HCT116 (cell line): ENCODE results near the gene HOXB3. TPM values are rescaled to one million over a fixed set of nuclear protein-coding genes. Genes with fewer than 3 reads are reported as not detected.

Experiments
- ATAC-seq: fragments of 200-7000 bp; cut with Tn5 transposase; 2 replicates; pipeline ENCODE4 v1.9.1; 2020; ENCODE audit warnings: mild to moderate bottlenecking, moderate library complexity
- Bru-seq: library from RNA; stranded (reverse); fragments of 400-500 nt; gene quantifications from one replicate; lab custom pipeline; 2021; lab: Mats Ljungman, UMichigan
- BruChase-seq, 2 experiments: library from RNA; stranded (reverse); fragments of 400-500 nt; gene quantifications; one replicate each; lab custom pipeline; 2021; lab: Mats Ljungman, UMichigan
- BruUV-seq: library from RNA; stranded (reverse); fragments of 400-500 nt; replicated peaks from 2 replicates; lab custom pipeline; 2021; lab: Mats Ljungman, UMichigan
- CTCF ChIA-PET: fragments of 300-600 bp; sonication (Branson Sonifier 250); formaldehyde crosslinking; loops from one replicate; lab custom pipeline; 2021; ENCODE audit warnings: antibody characterized with exemption; lab: Charles Lee
- POLR2A ChIA-PET: fragments of 300-600, 350-600 bp; sonication (Branson Sonifier 250); formaldehyde crosslinking; loops from one replicate; lab custom pipeline; 2021; ENCODE audit warnings: antibody characterized with exemption; lab: Charles Lee
- RAD21 ChIA-PET, 2 experiments: fragments of 300-600 bp; sonication (Branson Sonifier 250); formaldehyde crosslinking; loops; one replicate each; lab custom pipeline; 2023; ENCODE audit warnings: low total read pairs in 2 of 2; ENCODE audit not compliant: uncharacterized antibody in 2 of 2, unreplicated experiment in 2 of 2, low non-redundant PET in 1 of 2; lab: Charles Lee
- DNase-seq: peaks from one replicate; pipeline ENCODE4 v3.0.0-alpha.2; 2010; ENCODE audit warnings: low read depth, low spot score
- H2AFZ ChIP-seq: fragments of 200-600 bp; shearing (Covaris generic), sonication (generic); 2 replicates; pipeline ENCODE4 v1.6.1; 2017; ENCODE audit warnings: low read depth, mixed run types, mixed read lengths, antibody characterized with exemption, low read length; ENCODE audit not compliant: poor library complexity, severe bottlenecking
- H3K27ac ChIP-seq: 2 replicates; pipeline ENCODE4 v1.5.1; 2012; ENCODE audit warnings: low read depth, low read length
- H3K27me3 ChIP-seq: fragments of 200-600 bp; sonication (generic); 2 replicates; pipeline ENCODE4 v1.6.1; 2016; ENCODE audit warnings: mixed run types, low read length, mixed read lengths; ENCODE audit not compliant: insufficient read depth
- H3K36me3 ChIP-seq, 2 experiments: fragments of 200-500 bp in 1 of 2; fragments of 200-600 bp in 1 of 2; sonication (Bioruptor generic) in 1 of 2; sonication (generic) in 1 of 2; 2 replicates each; pipeline versions ENCODE4 v1.5.1 to v1.6.1; 2014 to 2016; ENCODE audit warnings: low read length in 2 of 2, inconsistent platforms in 1 of 2, mixed read lengths in 1 of 2, mixed run types in 1 of 2; ENCODE audit not compliant: insufficient read depth in 2 of 2, control insufficient read depth in 1 of 2
- H3K4me1 ChIP-seq, 2 experiments: fragments of 200-600 bp in 1 of 2; sonication (generic) in 1 of 2; 2 replicates each; pipeline versions ENCODE4 v1.5.1 to v1.6.1; 2012 to 2017; ENCODE audit warnings: low read length in 2 of 2, inconsistent platforms in 1 of 2, mild to moderate bottlenecking in 1 of 2, mixed read lengths in 1 of 2, mixed run types in 1 of 2, moderate library complexity in 1 of 2; ENCODE audit not compliant: insufficient read depth in 2 of 2, control insufficient read depth in 1 of 2
- H3K4me2 ChIP-seq: fragments of 200-600 bp; sonication (generic); 2 replicates; pipeline ENCODE4 v1.6.1; 2017; ENCODE audit warnings: mixed run types, low read length, mixed read lengths
- H3K4me3 ChIP-seq, 2 experiments: fragments of 200-600 bp in 1 of 2; sonication (generic) in 1 of 2; replicated peaks in 1 of 2; 2 replicates each; pipeline ENCODE4 v1.5.1; 2011 to 2016; ENCODE audit warnings: low read length in 2 of 2, control low read depth in 1 of 2, low read depth in 1 of 2, mild to moderate bottlenecking in 1 of 2, mixed read lengths in 1 of 2, mixed run types in 1 of 2
- H3K79me2 ChIP-seq: fragments of 200-600 bp; sonication (generic); 2 replicates; pipeline ENCODE4 v1.6.1; 2017; ENCODE audit warnings: mild to moderate bottlenecking, mixed run types, low read length, moderate library complexity, mixed read lengths; ENCODE audit not compliant: insufficient read depth
- H3K9ac ChIP-seq: fragments of 200-600 bp; sonication (generic); 2 replicates; pipeline ENCODE4 v1.6.1; 2016; ENCODE audit warnings: low read length, mixed read lengths
- H3K9me2 ChIP-seq: fragments of 200-600 bp; sonication (generic), shearing (Covaris generic); 2 replicates; pipeline ENCODE4 v1.6.1; 2017; ENCODE audit warnings: mixed run types, mild to moderate bottlenecking, moderate library complexity; ENCODE audit not compliant: insufficient read depth
- H3K9me3 ChIP-seq, 2 experiments: fragments of 200-500 bp in 1 of 2; fragments of 200-600 bp in 1 of 2; sonication (Bioruptor generic) in 1 of 2; sonication (generic) in 1 of 2; 2 replicates each; pipeline ENCODE4 v1.6.1; 2014 to 2017; ENCODE audit warnings: low read length in 2 of 2, mixed read lengths in 2 of 2, inconsistent platforms in 1 of 2, low read depth in 1 of 2, mild to moderate bottlenecking in 1 of 2, mixed run types in 1 of 2, moderate library complexity in 1 of 2; ENCODE audit not compliant: control insufficient read depth in 1 of 2, insufficient read depth in 1 of 2
- H4K20me1 ChIP-seq: fragments of 200-600 bp; sonication (generic), shearing (Covaris generic); 2 replicates; pipeline ENCODE4 v1.6.1; 2017; ENCODE audit warnings: mixed run types, mild to moderate bottlenecking, moderate library complexity; ENCODE audit not compliant: insufficient read depth
- CBX3 ChIP-seq: IDR thresholded peaks from 2 replicates; pipeline ENCODE4 v1.6.1; 2012; ENCODE audit warnings: low read depth
- ELF1 ChIP-seq: IDR thresholded peaks from 2 replicates; pipeline ENCODE4 v1.6.1; 2012; ENCODE audit warnings: low read depth, borderline replicate concordance
- FOSL1 ChIP-seq: IDR thresholded peaks from 2 replicates; pipeline ENCODE4 v1.6.1; 2012; ENCODE audit warnings: low read depth
- POLR2A ChIP-seq: IDR thresholded peaks from 2 replicates; pipeline ENCODE4 v1.7.0; 2011; ENCODE audit warnings: borderline replicate concordance; ENCODE audit not compliant: insufficient read depth, insufficient read length; ENCODE audit errors: extremely low read depth
- POLR2AphosphoS5 ChIP-seq: IDR thresholded peaks from 2 replicates; pipeline ENCODE4 v1.6.1; 2011; ENCODE audit warnings: mild to moderate bottlenecking, low read depth, low read length, moderate library complexity
- SP1 ChIP-seq: IDR thresholded peaks from 2 replicates; pipeline ENCODE4 v1.6.1; 2012; ENCODE audit warnings: low read depth
- SRF ChIP-seq: IDR thresholded peaks from 2 replicates; pipeline ENCODE4 v1.6.1; 2012; ENCODE audit warnings: low read depth
- TCF7L2 ChIP-seq: IDR thresholded peaks from 2 replicates; pipeline ENCODE4 v1.7.0; 2011; ENCODE audit warnings: borderline replicate concordance, inconsistent platforms; ENCODE audit not compliant: insufficient read depth, insufficient read length; ENCODE audit errors: extremely low read depth
- ZFX ChIP-seq: fragments of 450-650 bp; IDR thresholded peaks from 2 replicates; pipeline ENCODE4 v1.6.1; 2017
- intact Hi-C: fragments of 100-400 bp; cut with micrococcal nuclease; formaldehyde crosslinking; loops from 2 replicates; pipeline ENCODE4 v1.10.0; 2022
- long read RNA-seq: library from polyadenylated mRNA; unstranded; transcript quantifications from one replicate; pipeline ENCODE4 v2.0.0, GENCODE V29; 2021; ENCODE audit not compliant: unreplicated experiment
- polyA plus RNA-seq: library from polyadenylated mRNA; unstranded; fragments of >200 nt; gene quantifications from 2 replicates; pipeline ENCODE4 v1.2.1, GENCODE V29; 2012; ENCODE audit warnings: missing spikeins
- total RNA-seq: library from RNA; stranded (reverse); gene quantifications from one replicate; pipeline ENCODE4 v1.2.1, GENCODE V29; 2021; ENCODE audit not compliant: unreplicated experiment
- TF ChIP-seq, protein P1 (sequence below): IDR thresholded peaks from 2 replicates; pipeline ENCODE4 v1.6.1; 2012
- TF ChIP-seq, protein P2 (sequence below): IDR thresholded peaks from 2 replicates; pipeline ENCODE4 v1.6.1; 2011; ENCODE audit warnings: mild to moderate bottlenecking, low read length, moderate library complexity; ENCODE audit not compliant: insufficient replicate concordance; ENCODE audit errors: extremely low read depth
- TF ChIP-seq, protein P3 (sequence below), 3 experiments: fragments of 200-600 bp in 1 of 3; sonication (generic) in 1 of 3; IDR thresholded peaks in 2 of 3; conservative IDR thresholded peaks in 1 of 3; 2 replicates each; pipeline ENCODE4 v1.5.1; 2012 to 2017; ENCODE audit warnings: low read depth in 2 of 3, low read length in 2 of 3, antibody characterized with exemption in 1 of 3, borderline replicate concordance in 1 of 3, control low read depth in 1 of 3, mild to moderate bottlenecking in 1 of 3, mixed read lengths in 1 of 3, mixed run types in 1 of 3, moderate library complexity in 1 of 3; ENCODE audit not compliant: insufficient read depth in 1 of 3

Gene HOXB3
- total RNA-seq (19.8 TPM), Bru-seq, nascent RNA (percentile 84 among the genes with signal in this experiment), BruChase-seq, experiment 1, labeled RNA remaining after a 6-hour chase (percentile 60 among the genes with signal in this experiment), BruChase-seq, experiment 2, labeled RNA remaining after a 2-hour chase (percentile 77 among the genes with signal in this experiment)
- polyA plus RNA-seq: 4.7 and 6.0 TPM in 2 replicates
- long read RNA-seq, partial matches to known transcripts: 1 of 15 reads
- long read RNA-seq, other reads (novel, unspliced or antisense): 14 of 15 reads

DNA sequence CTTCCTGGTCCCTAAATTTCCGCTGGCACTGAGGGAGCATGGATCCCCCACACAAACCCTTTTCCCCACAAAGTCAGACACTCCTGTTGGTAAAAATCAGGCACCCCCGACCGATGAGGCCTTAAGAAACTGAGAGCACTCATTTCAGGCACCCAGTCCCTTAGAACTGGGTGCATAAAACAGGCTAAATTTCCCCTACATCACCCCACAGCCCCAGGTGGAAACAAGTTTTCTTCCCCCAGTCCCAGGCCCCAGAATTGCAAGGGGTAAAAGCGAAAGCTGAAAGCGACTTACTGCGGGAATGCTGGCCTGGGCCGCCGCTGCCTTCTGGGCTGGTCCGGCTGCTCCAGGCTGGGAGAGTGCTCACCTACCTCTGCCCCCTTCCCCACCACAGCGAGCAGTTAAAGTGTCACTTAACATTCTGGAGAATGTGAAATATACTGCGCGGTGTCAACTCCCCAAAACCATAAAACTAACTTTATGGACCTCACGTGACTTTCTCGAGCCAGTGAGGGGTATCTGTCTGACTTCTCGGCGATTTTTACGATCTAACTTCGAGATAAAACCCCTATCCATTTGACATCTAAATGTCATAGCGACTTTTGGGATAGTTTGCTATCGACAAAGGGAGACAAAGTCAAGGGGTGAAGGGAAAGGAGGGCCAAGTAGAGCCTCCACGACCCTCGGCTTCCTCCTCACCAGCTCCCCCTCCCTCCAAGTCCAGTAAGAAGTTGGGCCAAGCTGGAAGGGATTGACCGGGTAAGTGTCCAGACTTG lies at the start of gene HOXB3:
Gene HOXB3 (minus strand): TSS at position 411 of the 776 bp plus-strand sequence. CDS start 37,767 bp downstream, outside the sequence.
- TF ChIP-seq SRF: no peak
- 0 out of 2 replicates have a peak, but pooled peaks have one; percentile 3 for TF ChIP-seq POLR2AphosphoS5
- ATAC-seq (no peak), DNase-seq (no peak)
- peaks cover 3 to 12% of the 10 kb centered on the region in 2 experiments; a peak in 3 of 4 replicates for H3K36me3 ChIP-seq
- no peak within 1 kb of the TSS for H2AFZ ChIP-seq
- H3K79me2 ChIP-seq: peaks cover 56% of the 10 kb centered on the region
- H3K9me2 ChIP-seq: no peaks in the 10 kb centered on the region
- H3K27ac ChIP-seq: 0 out of 2 replicates have a peak within 1 kb of the TSS, but pooled peaks have one; percentile 91
- ChIA-PET RAD21 (interaction anchor here (0.9 to 1.0 kb wide), 2 partner anchors 28 to 331 kb away, joined by 3 to 4 read pairs; no protein-coding TSS in a partner anchor), CTCF (interaction anchor here (0.6 to 1.6 kb wide), 2 partner anchors 98 to 328 kb away, joined by 3 to 4 read pairs; no protein-coding TSS in a partner anchor), POLR2A (interaction anchor here (0.7 to 0.8 kb wide), 3 partner anchors 20 to 489 kb away, joined by 3 to 4 read pairs (median 3); partner anchors contain the start of gene CBX1)
- no peak within 1 kb of the TSS for H3K4me2 ChIP-seq
- H3K4me3 ChIP-seq: no peak within 1 kb of the TSS
- no peaks in the 10 kb centered on the region for H4K20me1 ChIP-seq
- BruUV-seq: no TSS peak
- intact Hi-C loops: no loop called here
- H3K9me3 ChIP-seq: no peaks in the 10 kb centered on the region
- no peaks in the 10 kb centered on the region for H3K27me3 ChIP-seq
- H3K4me1 ChIP-seq: peaks cover 11 to 44% of the 10 kb centered on the region in 2 experiments; a peak in 3 of 4 replicates
- no peak within 1 kb of the TSS for H3K9ac ChIP-seq

DNA sequence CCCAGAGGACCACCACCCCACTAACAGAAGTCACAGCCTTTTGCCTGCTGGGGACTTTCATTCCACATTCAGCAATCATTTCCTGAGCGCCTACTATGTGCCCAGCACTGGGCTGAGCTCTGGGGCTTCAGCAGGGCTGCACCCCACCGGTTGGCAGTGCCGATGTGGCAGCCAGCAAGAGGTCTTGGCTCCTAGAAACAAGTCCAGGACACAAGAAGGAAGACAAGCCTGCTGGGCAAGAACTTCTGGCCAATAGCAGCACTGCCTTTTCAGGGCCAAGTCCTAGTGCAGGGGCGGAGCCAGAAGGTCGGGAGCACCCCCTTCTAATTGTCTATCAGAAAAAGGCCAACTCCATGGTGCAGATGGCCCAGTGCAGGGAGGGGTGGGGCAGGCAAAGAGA lies 49.1 kb upstream of the HOXB3 start:
- ATAC-seq: peak; percentile 70
- POLR2A ChIA-PET: no interaction called here
- BruUV-seq: no TSS peak
- RAD21 ChIA-PET: no interaction called here
- Histone ChIP-seq H3K9me2 (no peaks in the 10 kb centered on the region), H3K9me3 (no peaks in the 10 kb centered on the region), H2AFZ (no peak overlapping the region), H3K79me2 (peaks cover 88% of the 10 kb centered on the region), H3K36me3 (peaks cover 14 to 37% of the 10 kb centered on the region in 2 experiments; a peak in 3 of 4 replicates), H3K27me3 (no peaks in the 10 kb centered on the region), H3K9ac (no peak overlapping the region), H3K4me1 (peaks cover 8 to 25% of the 10 kb centered on the region in 2 experiments; a peak in 3 of 4 replicates), H3K4me2 (no peak overlapping the region), H3K27ac (no peak overlapping the region), H3K4me3 (no peak overlapping the region), H4K20me1 (no peaks in the 10 kb centered on the region)
- CTCF ChIA-PET: interaction anchor here (2.7 kb wide), 1 partner anchor 240 kb away, joined by 7 read pairs; no protein-coding TSS in a partner anchor
- DNase-seq: no peak
- intact Hi-C loops: no loop called here
- TF ChIP-seq FOSL1 (no peak), SP1 (no peak), ZFX (no peak), POLR2A (no peak), POLR2AphosphoS5 (no peak), CBX3 (no peak), TCF7L2 (no peak), ELF1 (no peak)
- TF ChIP-seq, protein P1, sequence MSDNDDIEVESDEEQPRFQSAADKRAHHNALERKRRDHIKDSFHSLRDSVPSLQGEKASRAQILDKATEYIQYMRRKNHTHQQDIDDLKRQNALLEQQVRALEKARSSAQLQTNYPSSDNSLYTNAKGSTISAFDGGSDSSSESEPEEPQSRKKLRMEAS: no peak
- TF ChIP-seq, protein P2, sequence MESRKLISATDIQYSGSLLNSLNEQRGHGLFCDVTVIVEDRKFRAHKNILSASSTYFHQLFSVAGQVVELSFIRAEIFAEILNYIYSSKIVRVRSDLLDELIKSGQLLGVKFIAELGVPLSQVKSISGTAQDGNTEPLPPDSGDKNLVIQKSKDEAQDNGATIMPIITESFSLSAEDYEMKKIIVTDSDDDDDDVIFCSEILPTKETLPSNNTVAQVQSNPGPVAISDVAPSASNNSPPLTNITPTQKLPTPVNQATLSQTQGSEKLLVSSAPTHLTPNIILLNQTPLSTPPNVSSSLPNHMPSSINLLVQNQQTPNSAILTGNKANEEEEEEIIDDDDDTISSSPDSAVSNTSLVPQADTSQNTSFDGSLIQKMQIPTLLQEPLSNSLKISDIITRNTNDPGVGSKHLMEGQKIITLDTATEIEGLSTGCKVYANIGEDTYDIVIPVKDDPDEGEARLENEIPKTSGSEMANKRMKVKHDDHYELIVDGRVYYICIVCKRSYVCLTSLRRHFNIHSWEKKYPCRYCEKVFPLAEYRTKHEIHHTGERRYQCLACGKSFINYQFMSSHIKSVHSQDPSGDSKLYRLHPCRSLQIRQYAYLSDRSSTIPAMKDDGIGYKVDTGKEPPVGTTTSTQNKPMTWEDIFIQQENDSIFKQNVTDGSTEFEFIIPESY: no peak
- TF ChIP-seq, protein P3, sequence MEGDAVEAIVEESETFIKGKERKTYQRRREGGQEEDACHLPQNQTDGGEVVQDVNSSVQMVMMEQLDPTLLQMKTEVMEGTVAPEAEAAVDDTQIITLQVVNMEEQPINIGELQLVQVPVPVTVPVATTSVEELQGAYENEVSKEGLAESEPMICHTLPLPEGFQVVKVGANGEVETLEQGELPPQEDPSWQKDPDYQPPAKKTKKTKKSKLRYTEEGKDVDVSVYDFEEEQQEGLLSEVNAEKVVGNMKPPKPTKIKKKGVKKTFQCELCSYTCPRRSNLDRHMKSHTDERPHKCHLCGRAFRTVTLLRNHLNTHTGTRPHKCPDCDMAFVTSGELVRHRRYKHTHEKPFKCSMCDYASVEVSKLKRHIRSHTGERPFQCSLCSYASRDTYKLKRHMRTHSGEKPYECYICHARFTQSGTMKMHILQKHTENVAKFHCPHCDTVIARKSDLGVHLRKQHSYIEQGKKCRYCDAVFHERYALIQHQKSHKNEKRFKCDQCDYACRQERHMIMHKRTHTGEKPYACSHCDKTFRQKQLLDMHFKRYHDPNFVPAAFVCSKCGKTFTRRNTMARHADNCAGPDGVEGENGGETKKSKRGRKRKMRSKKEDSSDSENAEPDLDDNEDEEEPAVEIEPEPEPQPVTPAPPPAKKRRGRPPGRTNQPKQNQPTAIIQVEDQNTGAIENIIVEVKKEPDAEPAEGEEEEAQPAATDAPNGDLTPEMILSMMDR (IDR thresholded peaks at IDR 0.05 in 2 of 3, conservative IDR thresholded peaks at IDR 0.05 in 1 of 3; ENCODE audit: borderline replicate concordance in 1 of 3, insufficient read depth in 1 of 3, low read depth in 2 of 3, low read length in 2 of 3): no peak
